Keratinocyte (primary cell): ENCODE results near the gene C21orf58.

Source experiments
- EZH2 ChIP-seq: IDR thresholded peaks from one replicate; pipeline ENCODE4 v1.6.1; 2012; ENCODE audit warnings: inconsistent platforms, mild to moderate bottlenecking, low read length, moderate library complexity
- TF ChIP-seq, protein P1 (sequence below), 3 experiments: IDR thresholded peaks in 1 of 3; conservative IDR thresholded peaks in 1 of 3; optimal IDR thresholded peaks in 1 of 3; 2 replicates in 2 of 3; 3 replicates in 1 of 3; pipeline versions ENCODE3 to v1.5.1; 2011; ENCODE audit warnings: low read length in 3 of 3, mild to moderate bottlenecking in 3 of 3, moderate library complexity in 2 of 3, control low read depth in 1 of 3, inconsistent platforms in 1 of 3; ENCODE audit not compliant: insufficient read depth in 2 of 3; ENCODE audit errors: extremely low read depth in 1 of 3

DNA sequence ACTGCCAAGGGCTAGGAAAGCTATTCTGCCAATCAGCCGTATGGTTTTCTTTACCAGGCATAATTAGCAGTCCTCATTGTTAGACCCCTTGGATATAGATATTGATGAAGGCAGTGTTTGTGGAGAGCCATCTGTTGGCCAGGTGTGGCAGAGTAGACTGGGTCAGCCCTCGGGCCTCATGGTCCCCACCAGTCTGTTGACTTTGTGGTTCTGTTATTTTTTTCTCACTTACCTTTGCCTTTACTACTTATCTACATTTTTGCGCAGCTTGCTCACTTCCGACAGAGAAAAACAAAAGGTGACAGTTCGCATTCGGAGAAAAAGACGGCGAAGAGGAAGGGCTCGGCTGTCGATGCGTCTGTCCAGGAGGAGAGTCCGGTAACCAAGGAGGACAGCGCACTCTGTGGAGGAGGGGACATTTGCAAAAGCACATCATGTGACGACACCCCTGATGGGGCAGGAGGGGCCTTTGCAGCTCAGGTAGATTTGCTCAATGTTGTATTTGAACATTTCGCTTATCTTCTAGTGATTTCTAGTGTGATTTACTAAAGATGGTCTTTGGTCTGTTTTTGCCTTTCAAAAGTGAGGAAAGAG is 2.5 kb upstream of the C21orf58 start:
- TF ChIP-seq, protein P1, sequence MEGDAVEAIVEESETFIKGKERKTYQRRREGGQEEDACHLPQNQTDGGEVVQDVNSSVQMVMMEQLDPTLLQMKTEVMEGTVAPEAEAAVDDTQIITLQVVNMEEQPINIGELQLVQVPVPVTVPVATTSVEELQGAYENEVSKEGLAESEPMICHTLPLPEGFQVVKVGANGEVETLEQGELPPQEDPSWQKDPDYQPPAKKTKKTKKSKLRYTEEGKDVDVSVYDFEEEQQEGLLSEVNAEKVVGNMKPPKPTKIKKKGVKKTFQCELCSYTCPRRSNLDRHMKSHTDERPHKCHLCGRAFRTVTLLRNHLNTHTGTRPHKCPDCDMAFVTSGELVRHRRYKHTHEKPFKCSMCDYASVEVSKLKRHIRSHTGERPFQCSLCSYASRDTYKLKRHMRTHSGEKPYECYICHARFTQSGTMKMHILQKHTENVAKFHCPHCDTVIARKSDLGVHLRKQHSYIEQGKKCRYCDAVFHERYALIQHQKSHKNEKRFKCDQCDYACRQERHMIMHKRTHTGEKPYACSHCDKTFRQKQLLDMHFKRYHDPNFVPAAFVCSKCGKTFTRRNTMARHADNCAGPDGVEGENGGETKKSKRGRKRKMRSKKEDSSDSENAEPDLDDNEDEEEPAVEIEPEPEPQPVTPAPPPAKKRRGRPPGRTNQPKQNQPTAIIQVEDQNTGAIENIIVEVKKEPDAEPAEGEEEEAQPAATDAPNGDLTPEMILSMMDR (optimal IDR thresholded peaks at IDR 0.05 in 1 of 3, IDR thresholded peaks at IDR 0.05 in 1 of 3, conservative IDR thresholded peaks at IDR 0.05 in 1 of 3; ENCODE audit: extremely low read depth in 1 of 3, insufficient read depth in 2 of 3, low read length in 3 of 3) = peak in 1 of 3 experiments; percentile 52
- no peak for TF ChIP-seq EZH2
